Measurements from ENCODE around the gene ENTPD6. TPM values are rescaled to one million over a fixed set of nuclear protein-coding genes. Genes with fewer than 3 reads are reported as not detected.
"Not testable (repeated sequence)": the region's sequence is repeated elsewhere in the genome, so short reads cannot be mapped to it uniquely, and the experiment has no call there.

The ENTPD6 gene
- total RNA-seq, 1 experiment from 2014 or later = 56.3 TPM

GRCh38 chr20:25230166-25230831, 34.8 kb downstream of the ENTPD6 start:
- Mint-ChIP-seq H3K27ac (ENCODE audit: unreplicated experiment) (peak overlapping the region; percentile 58), H3K9me3 (ENCODE audit: low read depth, unreplicated experiment) (no peaks in the 10 kb centered on the region), H3K36me3 (ENCODE audit: insufficient read depth, unreplicated experiment) (peaks cover 36% of the 10 kb centered on the region), H3K27me3 (ENCODE audit: unreplicated experiment) (no peaks in the 10 kb centered on the region), H3K4me1 (ENCODE audit: low read depth, unreplicated experiment) (peaks cover 7% of the 10 kb centered on the region), H3K4me3 (ENCODE audit: low read depth, unreplicated experiment) (no peak overlapping the region)
- intact Hi-C loops (cut with micrococcal nuclease; ENCODE audit: unreplicated experiment) = no loop called here
- no peak for DNase-seq
- no TSS peak for BruUV-seq (replicated peaks)
- TF ChIP-seq CTCF (IDR thresholded peaks at IDR 0.05; ENCODE audit: unreplicated experiment) = no peak
- CTCF ChIA-PET = no interaction called here

GRCh38 chr20:25233016-25233772, 37.7 kb downstream of the ENTPD6 start:
- CTCF ChIA-PET = interaction anchor here (0.6 to 1.1 kb wide), 3 partner anchors 9 to 44 kb away, joined by 4 to 5 read pairs (median 5); partner anchors contain the start of gene PYGB
- peaks cover 39% of the 10 kb centered on the region for H3K36me3 Mint-ChIP-seq (ENCODE audit: insufficient read depth, unreplicated experiment)
- no peaks in the 10 kb centered on the region for H3K9me3 Mint-ChIP-seq (ENCODE audit: low read depth, unreplicated experiment)
- H3K4me1 Mint-ChIP-seq (ENCODE audit: low read depth, unreplicated experiment) = peaks cover 11% of the 10 kb centered on the region
- H3K27me3 Mint-ChIP-seq (ENCODE audit: unreplicated experiment) = no peaks in the 10 kb centered on the region
- DNase-seq = peak; percentile 72
- no peak for TF ChIP-seq CTCF (IDR thresholded peaks at IDR 0.05; ENCODE audit: unreplicated experiment)
- intact Hi-C loops (cut with micrococcal nuclease; ENCODE audit: unreplicated experiment) = no loop called here
- TSS peak; percentile 40 for BruUV-seq (replicated peaks)
- H3K27ac Mint-ChIP-seq (ENCODE audit: unreplicated experiment) = peak overlapping the region; percentile 95
- peak overlapping the region; percentile 36 for H3K4me3 Mint-ChIP-seq (ENCODE audit: low read depth, unreplicated experiment)

- TSS peak; percentile 38 for BruUV-seq (replicated peaks)
- H3K36me3 Mint-ChIP-seq (ENCODE audit: insufficient read depth, unreplicated experiment) = peaks cover 42% of the 10 kb centered on the region
- H3K27ac Mint-ChIP-seq (ENCODE audit: unreplicated experiment) = peak overlapping the region; percentile 95
- intact Hi-C loops (cut with micrococcal nuclease; ENCODE audit: unreplicated experiment); H3K9me3 Mint-ChIP-seq (ENCODE audit: low read depth, unreplicated experiment); H3K27me3 Mint-ChIP-seq (ENCODE audit: unreplicated experiment); DNase-seq: not testable (repeated sequence)
- CTCF ChIA-PET = interaction anchor here (1.1 kb wide), 1 partner anchor 11 kb away, joined by 5 read pairs; no protein-coding TSS in a partner anchor
- H3K4me1 Mint-ChIP-seq (ENCODE audit: low read depth, unreplicated experiment) = peaks cover 14% of the 10 kb centered on the region
- peak overlapping the region; percentile 36 for H3K4me3 Mint-ChIP-seq (ENCODE audit: low read depth, unreplicated experiment)
Measured at GRCh38 chr20:25234009-25234849, 38.7 kb downstream of the ENTPD6 start.

GRCh38 chr20:25236450-25237304, 41.2 kb downstream of the ENTPD6 start:
- Mint-ChIP-seq H3K4me3 (ENCODE audit: low read depth, unreplicated experiment) (no peak overlapping the region), H3K27me3 (ENCODE audit: unreplicated experiment) (no peaks in the 10 kb centered on the region), H3K4me1 (ENCODE audit: low read depth, unreplicated experiment) (peaks cover 16% of the 10 kb centered on the region), H3K36me3 (ENCODE audit: insufficient read depth, unreplicated experiment) (peaks cover 32% of the 10 kb centered on the region), H3K27ac (ENCODE audit: unreplicated experiment) (peak overlapping the region; percentile 100), H3K9me3 (ENCODE audit: low read depth, unreplicated experiment) (no peaks in the 10 kb centered on the region)
- CTCF ChIA-PET = no interaction called here
- no peak for TF ChIP-seq CTCF (IDR thresholded peaks at IDR 0.05; ENCODE audit: unreplicated experiment)
- no TSS peak for BruUV-seq (replicated peaks)
- intact Hi-C loops (cut with micrococcal nuclease; ENCODE audit: unreplicated experiment) = no loop called here
- no peak for DNase-seq
